H9 (cell line): Measurements from ENCODE around the gene SLC25A20. TPM values are rescaled to one million over a fixed set of nuclear protein-coding genes. Genes with fewer than 3 reads are reported as not detected.

Source experiments
- DNase-seq: peaks from one replicate; pipeline ENCODE4 v3.0.0-alpha.2; 2017
- H2AFZ ChIP-seq: one replicate; pipeline ENCODE4 v1.6.1; 2013; ENCODE audit warnings: mild to moderate bottlenecking, low read length, control low read depth, moderate library complexity
- H2AK5ac ChIP-seq: 2 replicates; pipeline ENCODE4 v1.6.1; 2013; ENCODE audit warnings: low read length, control low read depth, mixed read lengths; ENCODE audit not compliant: insufficient read length
- H2BK120ac ChIP-seq: one replicate; pipeline ENCODE4 v1.6.1; 2013; ENCODE audit warnings: low read depth, mild to moderate bottlenecking, low read length, control low read depth, inconsistent platforms; ENCODE audit not compliant: poor library complexity, severe bottlenecking
- H2BK12ac ChIP-seq: 2 replicates; pipeline ENCODE4 v1.6.1; 2013; ENCODE audit warnings: low read length, control low read depth, mixed read lengths, low read depth; ENCODE audit not compliant: insufficient read length
- H2BK15ac ChIP-seq: 2 replicates; pipeline ENCODE4 v1.6.1; 2013; ENCODE audit warnings: low read depth, low read length, control low read depth
- H2BK20ac ChIP-seq: one replicate; pipeline ENCODE4 v1.6.1; 2013; ENCODE audit warnings: low read depth, mild to moderate bottlenecking, low read length, control low read depth, inconsistent platforms; ENCODE audit not compliant: poor library complexity, severe bottlenecking
- H2BK5ac ChIP-seq: 2 replicates; pipeline ENCODE4 v1.6.1; 2013; ENCODE audit warnings: low read length, control low read depth, mixed read lengths; ENCODE audit not compliant: insufficient read length
- H3K14ac ChIP-seq: 2 replicates; pipeline ENCODE4 v1.6.1; 2013; ENCODE audit warnings: low read length, control low read depth; ENCODE audit not compliant: insufficient read depth
- H3K18ac ChIP-seq: 2 replicates; pipeline ENCODE4 v1.6.1; 2013; ENCODE audit warnings: low read depth, mild to moderate bottlenecking, mixed read lengths, low read length, control low read depth; ENCODE audit not compliant: insufficient read length
- H3K23ac ChIP-seq: 2 replicates; pipeline ENCODE4 v1.6.1; 2013; ENCODE audit warnings: low read length, control low read depth, mixed read lengths, low read depth; ENCODE audit not compliant: insufficient read length
- H3K23me2 ChIP-seq: 2 replicates; pipeline ENCODE4 v1.6.1; 2013; ENCODE audit warnings: low read depth, mild to moderate bottlenecking, mixed read lengths, low read length, control low read depth; ENCODE audit not compliant: insufficient read length, poor library complexity, severe bottlenecking
- H3K27ac ChIP-seq: 2 replicates; pipeline ENCODE4 v1.5.1; 2013; ENCODE audit warnings: low read length, control low read depth, mixed read lengths, low read depth; ENCODE audit not compliant: insufficient read length
- H3K27me3 ChIP-seq: 2 replicates; pipeline ENCODE4 v1.6.1; 2013; ENCODE audit warnings: low read length, control low read depth, inconsistent platforms; ENCODE audit not compliant: insufficient read depth
- H3K4ac ChIP-seq: 2 replicates; pipeline ENCODE4 v1.6.1; 2013; ENCODE audit warnings: low read depth, mild to moderate bottlenecking, control low read depth, inconsistent platforms, low read length, moderate library complexity
- H3K4me1 ChIP-seq: 2 replicates; pipeline ENCODE4 v1.6.1; 2013; ENCODE audit warnings: low read length, control low read depth, inconsistent platforms; ENCODE audit not compliant: insufficient read depth
- H3K4me2 ChIP-seq: 2 replicates; pipeline ENCODE4 v1.6.1; 2013; ENCODE audit warnings: low read length, control low read depth, mixed read lengths; ENCODE audit not compliant: insufficient read length, insufficient read depth
- H3K56ac ChIP-seq: 2 replicates; pipeline ENCODE4 v1.6.1; 2013; ENCODE audit warnings: low read depth, mild to moderate bottlenecking, mixed read lengths, low read length, control low read depth; ENCODE audit not compliant: insufficient read length
- H3K79me1 ChIP-seq: 2 replicates; pipeline ENCODE4 v1.6.1; 2013; ENCODE audit warnings: low read depth, mild to moderate bottlenecking, moderate library complexity, low read length, control low read depth, inconsistent platforms; ENCODE audit not compliant: insufficient read depth, poor library complexity, severe bottlenecking
- H3K79me2 ChIP-seq: 2 replicates; pipeline ENCODE4 v1.6.1; 2013; ENCODE audit warnings: low read length, control low read depth, inconsistent platforms; ENCODE audit not compliant: insufficient read depth
- H3K9ac ChIP-seq: 2 replicates; pipeline ENCODE4 v1.6.1; 2013; ENCODE audit warnings: low read length, control low read depth, mixed read lengths; ENCODE audit not compliant: insufficient read length; ENCODE audit errors: extremely low read depth
- H3K9me3 ChIP-seq: one replicate; pipeline ENCODE4 v1.6.1; 2013; ENCODE audit warnings: low read depth, low read length, inconsistent platforms; ENCODE audit not compliant: control insufficient read depth
- H3T11ph ChIP-seq: one replicate; pipeline ENCODE4 v1.6.1; 2013; ENCODE audit warnings: mild to moderate bottlenecking, low read length, control low read depth, inconsistent platforms
- H4K20me1 ChIP-seq: one replicate; pipeline ENCODE4 v1.6.1; 2013; ENCODE audit not compliant: control insufficient read depth, insufficient read length, insufficient read depth
- H4K5ac ChIP-seq: 2 replicates; pipeline ENCODE4 v1.6.1; 2013; ENCODE audit warnings: low read depth, mild to moderate bottlenecking, mixed read lengths, low read length, control low read depth; ENCODE audit not compliant: insufficient read length
- H4K8ac ChIP-seq: replicated peaks from 2 replicates; pipeline ENCODE4 v1.6.1; 2013; ENCODE audit warnings: low read length, control low read depth, mixed read lengths, low read depth; ENCODE audit not compliant: insufficient read length
- H4K91ac ChIP-seq: 2 replicates; pipeline ENCODE4 v1.6.1; 2013; ENCODE audit warnings: low read depth, mild to moderate bottlenecking, moderate library complexity, mixed read lengths, low read length, control low read depth; ENCODE audit not compliant: insufficient read length
- H3K27ac Mint-ChIP-seq, 3 experiments: 2 replicates in 2 of 3; 3 replicates in 1 of 3; pipeline ENCODE4 v1.8.0; 2020 to 2021; ENCODE audit warnings: mixed read lengths in 3 of 3, mild to moderate bottlenecking in 1 of 3, moderate library complexity in 1 of 3
- H3K27me3 Mint-ChIP-seq: 2 replicates; pipeline ENCODE4 v1.8.0; 2021; ENCODE audit warnings: low read depth, mild to moderate bottlenecking, moderate library complexity, mixed read lengths
- H3K36me3 Mint-ChIP-seq, 3 experiments: 2 replicates in 2 of 3; 3 replicates in 1 of 3; pipeline ENCODE4 v1.8.0; 2020 to 2021; ENCODE audit warnings: low read depth in 3 of 3, mixed read lengths in 3 of 3; ENCODE audit not compliant: insufficient read depth in 1 of 3
- H3K4me1 Mint-ChIP-seq, 2 experiments: 2 replicates each; pipeline ENCODE4 v1.8.0; 2020; ENCODE audit warnings: mixed read lengths in 2 of 2
- H3K4me3 Mint-ChIP-seq, 2 experiments: 2 replicates in 1 of 2; 3 replicates in 1 of 2; pipeline ENCODE4 v1.8.0; 2020 to 2021; ENCODE audit warnings: mild to moderate bottlenecking in 2 of 2, mixed read lengths in 2 of 2, moderate library complexity in 1 of 2
- H3K9me3 Mint-ChIP-seq, 2 experiments: 2 replicates in 1 of 2; 3 replicates in 1 of 2; pipeline ENCODE4 v1.8.0; 2020; ENCODE audit warnings: mild to moderate bottlenecking in 2 of 2, mixed read lengths in 2 of 2, moderate library complexity in 1 of 2
- CTCF ChIP-seq: fragments of 200-600 bp; sonication (generic); conservative IDR thresholded peaks from 3 replicates; pipeline ENCODE4 v1.8.0; 2021; ENCODE audit warnings: antibody characterized with exemption, mild to moderate bottlenecking
- WGBS: extraction: QIAGEN DNeasy Blood & Tissue Kit; methylation state at CpG from one replicate; pipeline ENCODE4 v1.1.7; 2013; ENCODE audit warnings: missing lambda C conversion rate, low lambda C conversion rate, mixed read lengths; ENCODE audit not compliant: insufficient read length; ENCODE audit errors: extremely low coverage; 5-methylcytosine and 5-hydroxymethylcytosine counted together
- total RNA-seq: library from RNA; stranded (reverse); gene quantifications from 2 replicates; pipeline ENCODE4 v1.2.1, GENCODE V29; 2021

Gene SLC25A20
- total RNA-seq, 1 experiment from 2014 or later, result 7.4 TPM

- H4K5ac ChIP-seq, result no peak overlapping the region
- H3K79me2 ChIP-seq, result no peaks in the 10 kb centered on the region
- H3K79me1 ChIP-seq, result no peaks in the 10 kb centered on the region
- no peak for TF ChIP-seq CTCF
- no peak overlapping the region for H3K56ac ChIP-seq
- H2BK5ac ChIP-seq, result no peak overlapping the region
- no peak overlapping the region for H3K9ac ChIP-seq
- H3K4me2 ChIP-seq, result no peak overlapping the region
- no peaks in the 10 kb centered on the region for H3K27me3 ChIP-seq
- no peak overlapping the region for H2AK5ac ChIP-seq
- H2BK120ac ChIP-seq, result no peak overlapping the region
- H3K14ac ChIP-seq, result no peak overlapping the region
- DNase-seq, result no peak
- Mint-ChIP-seq H3K4me3 (no peak overlapping the region), H3K4me1 (peaks cover 4 to 6% of the 10 kb centered on the region in 2 experiments; a peak in 3 of 4 replicates), H3K27ac (no peak overlapping the region), H3K9me3 (no peaks in the 10 kb centered on the region), H3K27me3 (no peaks in the 10 kb centered on the region), H3K36me3 (no peaks in the 10 kb centered on the region)
- no peak overlapping the region for H2BK20ac ChIP-seq
- no peak overlapping the region for H3K27ac ChIP-seq
- H4K91ac ChIP-seq, result no peak overlapping the region
- no peaks in the 10 kb centered on the region for H3K9me3 ChIP-seq
- no CpG with 5 or more reads among the region's 3 CpGs for WGBS
- H3T11ph ChIP-seq, result no peak overlapping the region
- no peak overlapping the region for H3K4ac ChIP-seq
- H2BK12ac ChIP-seq, result no peak overlapping the region
- H3K4me1 ChIP-seq, result no peaks in the 10 kb centered on the region
- no peaks in the 10 kb centered on the region for H3K23me2 ChIP-seq
- H4K20me1 ChIP-seq, result no peaks in the 10 kb centered on the region
- no peak overlapping the region for H4K8ac ChIP-seq
- H3K23ac ChIP-seq, result no peak overlapping the region
- H2BK15ac ChIP-seq, result no peak overlapping the region
- no peak overlapping the region for H3K18ac ChIP-seq
- H2AFZ ChIP-seq, result no peak overlapping the region
These were observed 87.2 kb downstream of the SLC25A20 start for GRCh38 chr3:48811524-48811923.

Other genes with a start within 250 kb of the SLC25A20 start
- 23.5 and 23.9 TPM in 2 replicates for gene CELSR3, start 236.0 kb downstream of the SLC25A20 start, total RNA-seq
- gene NCKIPSD, start 213.0 kb downstream of the SLC25A20 start, total RNA-seq, result 38.3 and 46.0 TPM in 2 replicates
- 94.7 and 96.5 TPM in 2 replicates for gene IP6K2, start 181.7 kb downstream of the SLC25A20 start, total RNA-seq
- gene PRKAR2A, start 51.0 kb downstream of the SLC25A20 start, total RNA-seq, result 38.7 and 39.1 TPM in 2 replicates
- gene ARIH2, start 20.0 kb upstream of the SLC25A20 start, total RNA-seq, result 114 and 122 TPM in 2 replicates
- 34.5 and 36.0 TPM in 2 replicates for gene P4HTM, start 91.4 kb upstream of the SLC25A20 start, total RNA-seq
- gene WDR6, start 108.5 kb upstream of the SLC25A20 start, total RNA-seq, result 282 and 298 TPM in 2 replicates
- 27.1 and 32.3 TPM in 2 replicates for gene DALRD3, start 119.7 kb upstream of the SLC25A20 start, total RNA-seq
- gene NDUFAF3, start 123.2 kb upstream of the SLC25A20 start, total RNA-seq, result 39.9 and 40.7 TPM in 2 replicates
- gene IMPDH2, start 130.5 kb upstream of the SLC25A20 start, total RNA-seq, result 408 and 414 TPM in 2 replicates
- 151 and 167 TPM in 2 replicates for gene QRICH1, start 195.2 kb upstream of the SLC25A20 start, total RNA-seq
- gene QARS1, start 205.9 kb upstream of the SLC25A20 start, total RNA-seq, result 375 and 390 TPM in 2 replicates
- 66.3 and 68.9 TPM in 2 replicates for gene USP19, start 221.9 kb upstream of the SLC25A20 start, total RNA-seq
- 121 and 130 TPM in 2 replicates for gene LAMB2, start 234.2 kb upstream of the SLC25A20 start, total RNA-seq